ENCODE results near the gene KIRREL1. TPM values are rescaled to one million over a fixed set of nuclear protein-coding genes. Genes with fewer than 3 reads are reported as not detected.

Gene KIRREL1
- total RNA-seq, 4 donors from 2014 or later = 45.2 to 61.6 (median 49.2) TPM

GRCh38 chr1:158148468-158148867 is 155.0 kb downstream of the KIRREL1 start:
- no peak for TF ChIP-seq CTCF (IDR thresholded peaks at IDR 0.05; ENCODE audit: low read depth)

- no peak for TF ChIP-seq CTCF (IDR thresholded peaks at IDR 0.05; ENCODE audit: low read depth)
Measured at GRCh38 chr1:158149175-158149574, 155.7 kb downstream of the KIRREL1 start.

Other genes starting within 250 kb of the KIRREL1 start
- not detected for gene FCRL2, start 216.5 kb upstream of the KIRREL1 start, total RNA-seq
- gene FCRL1, start 173.5 kb upstream of the KIRREL1 start, total RNA-seq = 1 to 10 TPM in 1 of 4 donors, not detected in 3; 1.3 TPM
- not detected for gene CD5L, start 151.8 kb upstream of the KIRREL1 start, total RNA-seq
- gene CD1D, start 187.2 kb downstream of the KIRREL1 start, total RNA-seq = 10 to 100 TPM in 1 of 4 donors, 1 to 10 TPM in 1, under 1 TPM in 2; 0.38 to 11.2 (median 1.5) TPM

Measured in subcutaneous adipose tissue (tissue), 4 donors.